Transverse colon (tissue), 4 donors: ENCODE results near the gene BAG2.

Source experiments
- CTCF ChIP-seq, 5 experiments: fragments of 200-600 bp in 3 of 5; fragments of 450-650 bp in 2 of 5; sonication (generic) in 3 of 5; IDR thresholded peaks; 1 replicate in 2 of 5; 2 replicates in 3 of 5; pipeline ENCODE4 v1.5.1; 2016 to 2017; ENCODE audit warnings: antibody characterized with exemption in 5 of 5, inconsistent platforms in 3 of 5, mild to moderate bottlenecking in 2 of 5, moderate library complexity in 1 of 5
- EP300 ChIP-seq: sonication (generic); formaldehyde crosslinking; IDR thresholded peaks from one replicate; pipeline ENCODE4 v1.6.1; 2017; ENCODE audit warnings: antibody characterized with exemption, low read depth
- POLR2A ChIP-seq: fragments of 450-650 bp; IDR thresholded peaks from one replicate; pipeline ENCODE4 v1.6.1; 2016; ENCODE audit warnings: antibody characterized with exemption, mild to moderate bottlenecking, moderate library complexity
- POLR2AphosphoS5 ChIP-seq, 3 donors: sonication (generic); formaldehyde crosslinking; IDR thresholded peaks; one replicate each; pipeline ENCODE4 v1.6.1; 2016; ENCODE audit warnings: antibody characterized with exemption in 3 of 3

DNA sequence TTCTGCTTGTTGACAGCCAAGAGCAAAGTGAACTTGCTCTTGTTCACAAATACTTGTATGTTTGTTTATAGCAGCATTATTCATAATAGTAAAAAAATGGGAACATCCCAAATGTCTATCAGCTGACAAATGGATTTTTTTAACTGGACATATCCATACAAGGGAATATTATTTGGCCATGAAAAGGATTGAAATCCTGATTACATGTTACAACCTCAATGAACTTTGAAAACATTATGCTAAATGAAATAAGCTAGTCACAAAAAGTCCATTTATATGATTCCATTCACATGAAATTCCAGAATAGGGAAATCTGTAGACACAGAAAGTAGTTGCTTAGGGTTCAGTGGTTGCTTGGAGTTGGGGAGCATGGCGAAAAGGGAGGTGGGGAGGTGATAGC lies 28.4 kb upstream of the BAG2 start:
- no peak for TF ChIP-seq CTCF (IDR thresholded peaks at IDR 0.05)
- no peak for TF ChIP-seq POLR2A
- no peak for TF ChIP-seq POLR2AphosphoS5 (IDR thresholded peaks at IDR 0.05)
- TF ChIP-seq EP300, result no peak
